ENCODE data around the gene ALKBH6.

ALKBH6 gene

GRCh38 chr19:35995048-35995993 lies 18.7 kb downstream of the ALKBH6 start, which contains the start of gene SDHAF1 (continued):
- TF ChIP-seq PRDM10 (tag by site-specific recombination; IDR thresholded peaks at IDR 0.05) = peak; percentile 88
- TF ChIP-seq ZSCAN5A (tag by site-specific recombination; IDR thresholded peaks at IDR 0.05) = peak; percentile 97
- TF ChIP-seq ZNF596 (tag by site-specific recombination; IDR thresholded peaks at IDR 0.05) = 0 out of 2 replicates have a peak, but pooled peaks have one; percentile 50
- TF ChIP-seq ZNF600 (tag by site-specific recombination; IDR thresholded peaks at IDR 0.05) = peak; percentile 95
- 0 out of 2 replicates have a peak, but pooled peaks have one; percentile 64 for TF ChIP-seq ZNF10 (tag by site-specific recombination; IDR thresholded peaks at IDR 0.05)
- TF ChIP-seq ZNF654 (tag by site-specific recombination; IDR thresholded peaks at IDR 0.05; ENCODE audit: low read depth) = no peak
- no peak for TF ChIP-seq ZNF174 (tag by site-specific recombination; IDR thresholded peaks at IDR 0.05)
- peak; percentile 9; the same call in 1 of the 2 replicates for TF ChIP-seq ZNF792 (tag by site-specific recombination; IDR thresholded peaks at IDR 0.05)
- no peak for TF ChIP-seq ZNF48 (tag by site-specific recombination; IDR thresholded peaks at IDR 0.05)
- TF ChIP-seq PBX3 (CRISPR knock-in tag; IDR thresholded peaks at IDR 0.05) = peak; percentile 61; the same call in 1 of the 2 replicates
- peak; percentile 78 for TF ChIP-seq ZBTB44 (tag by site-specific recombination; IDR thresholded peaks at IDR 0.05)
- TF ChIP-seq ZNF423 (tag by site-specific recombination; IDR thresholded peaks at IDR 0.05) = no peak
- peak; percentile 44; the same call in 1 of the 2 replicates for TF ChIP-seq KLF1 (tag by site-specific recombination; IDR thresholded peaks at IDR 0.05)
- peak; percentile 56 for TF ChIP-seq ZIC2 (tag by site-specific recombination; IDR thresholded peaks at IDR 0.05)
- TF ChIP-seq ZNF311 (tag by site-specific recombination; IDR thresholded peaks at IDR 0.05; ENCODE audit: borderline replicate concordance) = no peak
- 0 out of 2 replicates have a peak, but pooled peaks have one; percentile 66 for TF ChIP-seq ZNF221 (tag by site-specific recombination; IDR thresholded peaks at IDR 0.05; ENCODE audit: borderline replicate concordance)
- no peak for TF ChIP-seq ZNF621 (tag by site-specific recombination; IDR thresholded peaks at IDR 0.05)
- no peak for TF ChIP-seq ZNF416 (tag by site-specific recombination; IDR thresholded peaks at IDR 0.05)
- peak; percentile 82; the same call in 1 of the 2 replicates for TF ChIP-seq ZNF76 (tag by site-specific recombination; IDR thresholded peaks at IDR 0.05; ENCODE audit: borderline replicate concordance, low read depth)
- TF ChIP-seq ZBTB26 (tag by site-specific recombination; optimal IDR thresholded peaks at IDR 0.05) = peak; percentile 93
- TF ChIP-seq ZNF266 (tag by site-specific recombination; IDR thresholded peaks at IDR 0.05; ENCODE audit: low read depth) = no peak
- 0 out of 2 replicates have a peak, but pooled peaks have one; percentile 59 for TF ChIP-seq ZNF391 (tag by site-specific recombination; IDR thresholded peaks at IDR 0.05; ENCODE audit: borderline replicate concordance, low read depth)
- no peak for TF ChIP-seq ZNF248 (tag by site-specific recombination; IDR thresholded peaks at IDR 0.05)
- TF ChIP-seq ZNF398 (tag by site-specific recombination; IDR thresholded peaks at IDR 0.05) = peak; percentile 72
- no peak; the same call in 1 of the 2 replicates for TF ChIP-seq ZSCAN23 (tag by site-specific recombination; IDR thresholded peaks at IDR 0.05)

All from HEK293 (cell line).